ENCODE results near the gene DCDC1.
A peak's percentile ranks its signal among the peaks of the same experiment; 100 is the strongest.

DCDC1 gene

GRCh38 chr11:30921811-30922210 is 447.7 kb downstream of the DCDC1 start:
- no peaks in the 10 kb centered on the region for H3K27me3 ChIP-seq (ENCODE audit: insufficient read depth, low read length)
- no peak overlapping the region for H2BK120ac ChIP-seq (ENCODE audit: insufficient read depth, low read length, poor library complexity)
- H3K4me3 ChIP-seq (ENCODE audit: low read depth, low read length), result no peak overlapping the region
- H4K8ac ChIP-seq (ENCODE audit: low read depth, low read length), result no peak overlapping the region
- no peak overlapping the region for H3K14ac ChIP-seq (ENCODE audit: low read length)
- no peak overlapping the region for H4K91ac ChIP-seq (ENCODE audit: low read depth, low read length)
- H3K4ac ChIP-seq (ENCODE audit: low read depth, low read length), result no peak overlapping the region
- H3K27ac ChIP-seq (ENCODE audit: low read depth, low read length), result no peak overlapping the region
- H3K9me3 ChIP-seq (ENCODE audit: insufficient read depth, low read depth, low read length), result no peaks in the 10 kb centered on the region
- H3K9ac ChIP-seq (ENCODE audit: low read length), result no peak overlapping the region
- H4K12ac ChIP-seq (ENCODE audit: low read depth, low read length), result no peak overlapping the region
- H3K4me1 ChIP-seq (ENCODE audit: control insufficient read depth in 1 of 2, insufficient read depth in 2 of 2, low read length in 2 of 2), result no peaks in the 10 kb centered on the region
- WGBS (ENCODE audit: extremely low coverage, insufficient coverage, insufficient read length), result no CpG with 5 or more reads among the region's 3 CpGs
- H3K18ac ChIP-seq (ENCODE audit: low read length), result no peak overlapping the region
- no peak overlapping the region for H3K4me2 ChIP-seq (ENCODE audit: low read length)
- no peaks in the 10 kb centered on the region for H3K36me3 ChIP-seq (ENCODE audit: control insufficient read depth in 1 of 2, insufficient read depth in 2 of 2, low read length in 2 of 2)
- no peak overlapping the region for H2AK5ac ChIP-seq (ENCODE audit: low read length)
- H2BK12ac ChIP-seq (ENCODE audit: low read length), result no peak overlapping the region
- H3K79me2 ChIP-seq (ENCODE audit: control insufficient read depth, insufficient read depth, low read length, poor library complexity), result no peaks in the 10 kb centered on the region
- no peak overlapping the region for H2BK5ac ChIP-seq (ENCODE audit: low read depth, low read length, poor library complexity)
- H3K23ac ChIP-seq (ENCODE audit: low read length), result peak overlapping the region; percentile 13
- DNase-seq, result no peak
- no peak overlapping the region for H2AFZ ChIP-seq (ENCODE audit: insufficient read depth, low read length, poor library complexity)
- H3K79me1 ChIP-seq (ENCODE audit: low read length), result no peaks in the 10 kb centered on the region

- no peaks in the 10 kb centered on the region for H3K79me1 ChIP-seq (ENCODE audit: low read length)
- DNase-seq, result peak in 1 of 2 donors; percentile 39
- H3K23ac ChIP-seq (ENCODE audit: low read length), result no peak overlapping the region
- H2AFZ ChIP-seq (ENCODE audit: insufficient read depth, low read length, poor library complexity), result no peak overlapping the region
- H2BK12ac ChIP-seq (ENCODE audit: low read length), result no peak overlapping the region
- H4K12ac ChIP-seq (ENCODE audit: low read depth, low read length), result no peak overlapping the region
- H2BK5ac ChIP-seq (ENCODE audit: low read depth, low read length, poor library complexity), result no peak overlapping the region
- H2AK5ac ChIP-seq (ENCODE audit: low read length), result no peak overlapping the region
- H3K4me2 ChIP-seq (ENCODE audit: low read length), result no peak overlapping the region
- H3K18ac ChIP-seq (ENCODE audit: low read length), result no peak overlapping the region
- H3K36me3 ChIP-seq (ENCODE audit: control insufficient read depth in 1 of 2, insufficient read depth in 2 of 2, low read length in 2 of 2), result no peaks in the 10 kb centered on the region
- no peaks in the 10 kb centered on the region for H3K9me3 ChIP-seq (ENCODE audit: insufficient read depth, low read depth, low read length)
- H3K4me3 ChIP-seq (ENCODE audit: low read depth, low read length), result no peak overlapping the region
- no peaks in the 10 kb centered on the region for H3K4me1 ChIP-seq (ENCODE audit: control insufficient read depth in 1 of 2, insufficient read depth in 2 of 2, low read length in 2 of 2)
- H2BK120ac ChIP-seq (ENCODE audit: insufficient read depth, low read length, poor library complexity), result no peak overlapping the region
- no peaks in the 10 kb centered on the region for H3K79me2 ChIP-seq (ENCODE audit: control insufficient read depth, insufficient read depth, low read length, poor library complexity)
- H3K4ac ChIP-seq (ENCODE audit: low read depth, low read length), result no peak overlapping the region
- H3K9ac ChIP-seq (ENCODE audit: low read length), result no peak overlapping the region
- no peak overlapping the region for H4K8ac ChIP-seq (ENCODE audit: low read depth, low read length)
- H3K14ac ChIP-seq (ENCODE audit: low read length), result no peak overlapping the region
- H4K91ac ChIP-seq (ENCODE audit: low read depth, low read length), result no peak overlapping the region
- H3K27me3 ChIP-seq (ENCODE audit: insufficient read depth, low read length), result no peaks in the 10 kb centered on the region
- no peak overlapping the region for H3K27ac ChIP-seq (ENCODE audit: low read depth, low read length)
- WGBS (ENCODE audit: extremely low coverage, insufficient coverage, insufficient read length), result no CpG with 5 or more reads among the region's 8 CpGs
Observed at GRCh38 chr11:30919389-30920152, 450.0 kb downstream of the DCDC1 start.

DNA sequence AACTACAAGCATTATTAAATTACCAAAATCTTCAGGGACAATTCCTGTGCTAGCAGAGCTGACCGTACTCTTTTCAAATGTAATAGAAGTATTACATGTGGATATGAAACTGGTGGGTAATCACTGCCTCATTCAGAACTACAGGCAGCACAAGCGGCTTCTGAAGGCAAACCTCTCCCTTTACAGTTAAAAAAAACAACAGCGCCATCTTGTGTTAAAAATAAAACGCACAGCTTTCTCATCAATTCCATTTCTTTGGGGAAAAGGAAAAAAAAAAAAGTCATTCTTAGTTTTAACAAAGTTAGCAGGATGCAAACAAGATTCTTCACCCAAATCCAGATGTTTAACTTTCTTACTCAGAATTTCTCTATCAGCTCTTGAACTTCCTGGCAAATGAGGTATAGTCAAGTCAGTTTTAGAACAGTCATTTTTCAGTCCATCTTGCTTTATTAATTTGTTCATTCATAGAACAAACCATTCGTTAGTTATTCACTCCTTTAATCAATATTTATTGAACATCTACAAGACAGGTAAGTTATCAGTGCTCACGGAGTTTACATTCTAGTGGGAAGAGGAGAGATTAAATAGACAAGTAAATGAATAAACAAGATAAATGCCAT is 451.6 kb downstream of the DCDC1 start:
- H2AK5ac ChIP-seq (ENCODE audit: low read length), result no peak overlapping the region
- no peaks in the 10 kb centered on the region for H3K27me3 ChIP-seq (ENCODE audit: insufficient read depth, low read length)
- no peak overlapping the region for H4K12ac ChIP-seq (ENCODE audit: low read depth, low read length)
- no peak overlapping the region for H2BK5ac ChIP-seq (ENCODE audit: low read depth, low read length, poor library complexity)
- no peaks in the 10 kb centered on the region for H3K9me3 ChIP-seq (ENCODE audit: insufficient read depth, low read depth, low read length)
- no peak overlapping the region for H3K4ac ChIP-seq (ENCODE audit: low read depth, low read length)
- H3K36me3 ChIP-seq (ENCODE audit: control insufficient read depth in 1 of 2, insufficient read depth in 2 of 2, low read length in 2 of 2), result no peaks in the 10 kb centered on the region
- no peak overlapping the region for H3K9ac ChIP-seq (ENCODE audit: low read length)
- no peak overlapping the region for H4K8ac ChIP-seq (ENCODE audit: low read depth, low read length)
- H2BK120ac ChIP-seq (ENCODE audit: insufficient read depth, low read length, poor library complexity), result no peak overlapping the region
- H3K4me3 ChIP-seq (ENCODE audit: low read depth, low read length), result no peak overlapping the region
- H3K27ac ChIP-seq (ENCODE audit: low read depth, low read length), result no peak overlapping the region
- no peak overlapping the region for H3K23ac ChIP-seq (ENCODE audit: low read length)
- no peak overlapping the region for H3K18ac ChIP-seq (ENCODE audit: low read length)
- WGBS (ENCODE audit: extremely low coverage, insufficient coverage, insufficient read length), result no CpG with 5 or more reads among the region's 6 CpGs
- H2BK12ac ChIP-seq (ENCODE audit: low read length), result no peak overlapping the region
- peak in 1 of 2 donors; percentile 81 for DNase-seq
- H4K91ac ChIP-seq (ENCODE audit: low read depth, low read length), result no peak overlapping the region
- H3K4me1 ChIP-seq (ENCODE audit: control insufficient read depth in 1 of 2, insufficient read depth in 2 of 2, low read length in 2 of 2), result no peaks in the 10 kb centered on the region
- no peaks in the 10 kb centered on the region for H3K79me1 ChIP-seq (ENCODE audit: low read length)
- no peak overlapping the region for H2AFZ ChIP-seq (ENCODE audit: insufficient read depth, low read length, poor library complexity)
- H3K14ac ChIP-seq (ENCODE audit: low read length), result no peak overlapping the region
- no peak overlapping the region for H3K4me2 ChIP-seq (ENCODE audit: low read length)
- no peaks in the 10 kb centered on the region for H3K79me2 ChIP-seq (ENCODE audit: control insufficient read depth, insufficient read depth, low read length, poor library complexity)

- Histone ChIP-seq H3K18ac (ENCODE audit: low read length) (no peak overlapping the region), H3K4ac (ENCODE audit: low read depth, low read length) (no peak overlapping the region), H3K4me3 (ENCODE audit: low read depth, low read length) (no peak overlapping the region), H2BK5ac (ENCODE audit: low read depth, low read length, poor library complexity) (no peak overlapping the region), H4K12ac (ENCODE audit: low read depth, low read length) (no peak overlapping the region), H2BK120ac (ENCODE audit: insufficient read depth, low read length, poor library complexity) (no peak overlapping the region), H3K14ac (ENCODE audit: low read length) (no peak overlapping the region), H4K91ac (ENCODE audit: low read depth, low read length) (no peak overlapping the region), H2AFZ (ENCODE audit: insufficient read depth, low read length, poor library complexity) (no peak overlapping the region), H3K79me2 (ENCODE audit: control insufficient read depth, insufficient read depth, low read length, poor library complexity) (no peaks in the 10 kb centered on the region), H4K8ac (ENCODE audit: low read depth, low read length) (no peak overlapping the region), H3K9me3 (ENCODE audit: insufficient read depth, low read depth, low read length) (no peaks in the 10 kb centered on the region), H3K23ac (ENCODE audit: low read length) (no peak overlapping the region), H2AK5ac (ENCODE audit: low read length) (no peak overlapping the region), H3K79me1 (ENCODE audit: low read length) (no peaks in the 10 kb centered on the region), H2BK12ac (ENCODE audit: low read length) (no peak overlapping the region), H3K4me2 (ENCODE audit: low read length) (no peak overlapping the region), H3K4me1 (ENCODE audit: control insufficient read depth in 1 of 2, insufficient read depth in 2 of 2, low read length in 2 of 2) (no peaks in the 10 kb centered on the region), H3K27ac (ENCODE audit: low read depth, low read length) (no peak overlapping the region), H3K27me3 (ENCODE audit: insufficient read depth, low read length) (no peaks in the 10 kb centered on the region), H3K36me3 (ENCODE audit: control insufficient read depth in 1 of 2, insufficient read depth in 2 of 2, low read length in 2 of 2) (no peaks in the 10 kb centered on the region), H3K9ac (ENCODE audit: low read length) (no peak overlapping the region)
- no peak for DNase-seq
- no CpG with 5 or more reads among the region's 2 CpGs for WGBS (ENCODE audit: extremely low coverage, insufficient coverage, insufficient read length)
Observed at GRCh38 chr11:30917266-30917665, 452.3 kb downstream of the DCDC1 start.

Data from trophoblast cell (in vitro differentiated cells and primary cell).